NB4 (cell line): ENCODE measurements around the gene TIMM22.

Source experiments
- CTCF ChIP-seq: IDR thresholded peaks from one replicate; pipeline ENCODE4 v1.5.1; 2012; ENCODE audit warnings: low read depth, low read length
- POLR2A ChIP-seq: IDR thresholded peaks from 2 replicates; pipeline ENCODE4 v1.6.1; 2011; ENCODE audit warnings: mild to moderate bottlenecking; ENCODE audit not compliant: insufficient read length; ENCODE audit errors: extremely low read depth

- TF ChIP-seq CTCF (no peak), POLR2A (no peak)
Observed at GRCh38 chr17:1043601-1044251, 46.8 kb downstream of the TIMM22 start.
